ENCODE results near the gene PPM1L.

Gene PPM1L

DNA sequence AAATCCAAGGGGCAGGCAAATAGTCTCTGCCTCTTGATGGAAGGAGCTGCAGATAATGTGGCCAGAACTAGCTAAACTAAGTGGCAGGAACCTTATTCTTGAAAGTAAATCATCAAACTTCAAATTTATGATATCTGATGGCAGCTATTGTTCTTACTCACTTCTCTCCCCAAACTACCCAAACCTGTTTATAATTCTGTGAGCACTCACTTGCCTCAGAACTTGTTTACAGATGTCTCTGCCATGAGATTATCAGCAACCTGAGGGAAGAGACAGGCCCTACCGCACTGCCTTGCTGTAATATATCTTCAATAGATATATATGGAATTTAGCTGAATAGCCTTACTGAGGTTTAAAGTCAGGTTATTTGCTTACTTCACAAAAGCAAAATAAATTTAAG is 351.3 kb downstream of the PPM1L start:
- no peak for DNase-seq

- peak; percentile 55 for DNase-seq
Measured at GRCh38 chr3:161108840-161109239, 352.8 kb downstream of the PPM1L start.

DNA sequence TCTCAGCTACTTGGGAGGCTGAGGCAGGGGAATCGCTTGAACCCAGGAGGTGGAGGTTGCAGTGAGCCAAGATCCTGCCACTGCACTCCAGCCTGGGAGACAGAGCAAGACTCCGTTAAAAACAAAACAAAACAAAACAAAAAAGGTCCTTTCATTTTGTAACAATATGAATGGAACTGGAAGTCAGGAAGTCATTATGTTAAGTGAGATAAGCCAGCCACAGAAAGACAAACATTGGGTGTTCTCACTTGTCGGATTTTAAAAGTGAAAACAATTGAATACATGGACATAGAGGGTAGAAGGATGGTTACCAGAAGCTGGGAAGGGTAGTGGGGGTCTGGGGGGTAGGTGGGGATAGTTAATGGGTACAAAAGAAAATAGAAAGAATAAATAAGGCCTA is 361.6 kb downstream of the PPM1L start:
- DNase-seq, result no peak

DNA sequence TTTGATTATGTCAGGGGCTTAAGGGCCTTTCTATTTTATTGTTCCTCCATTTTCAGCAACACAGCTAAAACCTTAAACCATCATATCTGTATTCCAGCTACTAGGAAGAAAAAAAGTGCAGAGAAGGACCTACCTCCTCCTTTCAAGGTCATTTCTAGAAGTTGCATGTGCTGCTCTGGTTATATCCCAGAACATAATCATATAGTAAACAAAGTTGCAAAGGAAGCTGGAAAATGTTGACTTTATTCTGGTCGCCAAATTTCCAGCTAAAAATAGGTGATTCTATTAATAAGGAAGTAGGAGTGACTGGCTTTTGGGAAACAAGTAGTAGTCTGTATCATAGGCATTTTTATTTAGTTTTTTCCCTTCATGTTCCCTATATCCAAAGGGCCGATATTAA is 370.5 kb downstream of the PPM1L start:
- no peak for DNase-seq
